GM18517 (cell line): Measurements from ENCODE around the gene HNRNPUL1.
"Not testable (repeated sequence)": the region's sequence is repeated elsewhere in the genome, so short reads cannot be mapped to it uniquely, and the experiment has no call there.

Experiments used
- ATAC-seq: cut with Tn5 transposase; IDR thresholded peaks from one replicate; pipeline ENCODE4 v1.9.1; 2021; ENCODE audit warnings: mild to moderate bottlenecking, moderate library complexity; ENCODE audit not compliant: unreplicated experiment

The HNRNPUL1 gene

DNA sequence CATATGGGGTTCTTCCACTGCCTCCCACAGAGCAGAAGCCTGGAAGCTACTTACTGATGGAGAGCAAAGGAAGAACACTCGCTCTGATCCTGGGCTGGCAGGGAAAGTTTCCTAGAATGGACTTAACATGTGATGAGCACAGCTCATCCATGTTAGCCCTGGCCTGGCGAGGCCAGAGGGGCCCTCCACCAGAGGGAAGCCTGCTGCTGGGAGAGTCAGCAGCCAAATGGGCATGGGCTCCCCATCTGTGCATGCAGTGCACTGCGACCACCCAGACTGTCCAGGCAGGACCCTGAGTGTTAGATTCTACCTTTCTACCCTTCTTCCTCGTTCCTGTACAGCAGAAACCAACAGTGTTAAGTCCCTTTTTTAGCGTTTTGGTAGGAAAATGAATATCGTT, 8.9 kb downstream of the HNRNPUL1 start:
- no peak for ATAC-seq

DNA sequence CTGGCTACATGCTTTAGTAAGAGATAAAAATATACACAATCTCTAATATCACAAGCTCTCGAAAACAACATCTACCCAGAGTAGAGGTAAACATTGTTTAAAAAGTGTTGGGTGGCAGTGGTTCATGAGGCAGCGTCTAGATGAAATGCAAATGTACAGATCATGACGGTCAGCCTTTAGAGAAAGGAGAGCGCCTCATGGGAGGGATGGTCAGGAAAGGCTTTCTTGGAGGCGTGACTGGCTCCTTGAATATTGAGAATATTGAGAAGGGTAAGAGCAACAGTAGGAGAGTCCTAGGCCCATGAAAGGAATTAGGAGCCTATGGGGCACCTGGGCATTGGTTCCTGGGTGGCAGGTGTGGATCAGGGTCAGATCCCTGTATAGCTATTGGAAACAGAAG, 10.6 kb downstream of the HNRNPUL1 start:
- ATAC-seq, result no peak

DNA sequence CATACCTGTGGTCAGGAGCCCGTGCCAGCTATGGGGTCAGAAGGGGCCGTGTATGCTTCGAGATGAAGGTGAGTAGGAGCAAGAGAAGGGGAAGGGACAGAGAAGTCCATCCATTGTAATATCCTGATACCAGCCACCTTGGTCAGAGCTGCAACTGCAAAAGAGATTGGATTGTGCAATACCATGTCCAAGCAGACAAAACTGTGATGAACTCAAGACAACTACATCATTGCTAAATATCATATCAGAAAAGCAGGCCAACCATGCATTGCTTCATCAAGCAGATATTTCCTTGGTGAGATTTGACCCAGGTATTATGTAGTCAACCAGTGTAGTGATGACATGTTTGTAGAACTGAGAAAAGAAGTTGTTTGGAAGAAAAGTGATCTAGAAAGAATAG, 12.1 kb downstream of the HNRNPUL1 start:
- no peak for ATAC-seq

DNA sequence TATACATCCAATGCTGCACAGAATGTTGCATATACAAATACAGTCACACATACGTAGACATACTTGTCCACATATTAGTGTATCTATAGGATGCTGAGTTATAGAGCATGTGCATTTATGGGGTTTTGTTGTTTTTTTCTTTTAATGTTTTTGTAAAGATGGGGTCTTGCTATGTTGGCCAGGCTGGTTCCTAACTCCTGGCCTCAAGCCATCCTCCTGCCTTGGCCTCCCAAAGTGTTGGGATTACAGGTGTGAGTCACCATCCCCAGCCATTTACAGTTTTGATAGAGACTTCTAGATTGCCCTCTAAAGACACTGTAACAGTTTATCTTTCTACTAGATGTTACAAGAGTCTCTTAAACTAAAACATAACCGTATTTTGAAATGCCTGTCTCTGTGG, 14.3 kb downstream of the HNRNPUL1 start:
- no peak for ATAC-seq

DNA sequence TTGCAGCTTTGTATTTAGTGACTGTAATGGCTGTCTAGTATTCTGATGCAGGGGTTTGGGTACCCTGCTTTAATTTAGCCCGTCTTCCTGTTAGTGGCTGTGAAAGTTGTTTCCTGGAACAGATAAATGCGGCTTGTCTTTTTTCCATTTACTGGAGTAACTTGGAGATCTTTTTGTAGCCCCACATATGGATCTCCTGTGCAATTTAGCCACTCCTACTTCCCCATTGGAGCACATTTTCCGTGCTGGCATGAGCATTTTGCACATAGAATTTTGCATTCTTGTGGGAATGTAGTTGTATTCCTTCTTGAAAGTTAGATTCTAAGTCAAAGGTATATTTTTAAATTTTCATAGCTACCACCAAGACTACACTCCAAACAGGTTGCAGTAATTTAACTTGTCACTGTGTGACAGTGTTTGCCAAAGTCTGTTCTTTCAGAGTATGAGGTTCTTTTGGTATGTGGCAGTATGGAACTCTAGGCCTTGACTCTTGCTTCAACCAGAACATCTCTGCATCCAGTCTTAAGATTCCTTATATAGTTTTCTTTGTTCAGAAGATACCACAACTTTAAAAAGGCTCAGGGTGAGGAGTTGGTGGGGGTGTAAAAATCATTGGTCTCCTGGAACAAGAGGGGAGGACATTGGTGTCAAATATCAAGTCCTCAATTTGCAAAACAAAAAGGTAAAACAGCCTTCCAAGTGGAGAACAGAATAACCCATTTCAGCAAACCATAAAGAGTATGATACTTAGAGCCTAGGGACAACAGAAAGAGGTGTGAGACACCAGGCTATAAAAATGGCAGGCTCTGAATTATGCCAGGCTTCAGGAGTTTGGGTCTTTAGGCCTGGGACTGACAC, 24.7 kb downstream of the HNRNPUL1 start:
- ATAC-seq, result no peak

DNA sequence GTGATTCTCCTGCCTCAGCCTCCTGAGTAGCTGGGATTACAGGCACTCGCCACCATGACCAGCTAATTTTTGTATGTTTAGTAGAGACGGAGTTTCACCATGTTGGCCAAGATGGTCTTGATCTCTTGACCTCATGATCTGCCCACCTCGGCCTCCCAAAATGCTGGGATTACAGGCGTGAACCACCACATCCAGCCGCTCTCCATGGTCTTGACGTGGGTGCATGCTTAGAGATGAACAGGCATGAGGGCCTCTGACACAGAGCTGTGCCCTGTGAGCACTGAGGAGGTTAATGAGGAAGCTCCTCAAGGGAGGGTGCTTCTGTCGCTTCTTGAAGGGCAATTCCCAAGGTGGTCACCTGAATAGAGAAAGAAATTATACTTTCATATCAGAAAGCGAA, 25.6 kb downstream of the HNRNPUL1 start:
- not testable (repeated sequence) for ATAC-seq

DNA sequence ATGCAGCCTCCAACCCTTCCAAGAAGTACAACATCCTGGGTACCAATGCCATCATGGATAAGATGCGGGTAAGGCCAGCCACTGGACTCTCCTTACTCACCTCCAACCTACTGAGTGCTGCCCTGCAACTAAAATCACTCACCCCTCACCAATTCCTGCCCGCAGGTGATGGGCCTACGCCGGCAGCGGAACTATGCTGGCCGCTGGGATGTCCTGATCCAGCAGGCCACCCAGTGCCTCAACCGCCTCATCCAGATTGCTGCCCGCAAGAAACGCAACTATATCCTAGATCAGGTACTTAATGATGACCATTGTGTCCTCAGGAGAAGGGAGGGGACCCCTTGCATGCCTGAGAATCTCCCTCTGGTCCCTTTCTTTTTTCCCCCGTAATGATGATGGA, 30.2 kb downstream of the HNRNPUL1 start:
- no peak for ATAC-seq

DNA sequence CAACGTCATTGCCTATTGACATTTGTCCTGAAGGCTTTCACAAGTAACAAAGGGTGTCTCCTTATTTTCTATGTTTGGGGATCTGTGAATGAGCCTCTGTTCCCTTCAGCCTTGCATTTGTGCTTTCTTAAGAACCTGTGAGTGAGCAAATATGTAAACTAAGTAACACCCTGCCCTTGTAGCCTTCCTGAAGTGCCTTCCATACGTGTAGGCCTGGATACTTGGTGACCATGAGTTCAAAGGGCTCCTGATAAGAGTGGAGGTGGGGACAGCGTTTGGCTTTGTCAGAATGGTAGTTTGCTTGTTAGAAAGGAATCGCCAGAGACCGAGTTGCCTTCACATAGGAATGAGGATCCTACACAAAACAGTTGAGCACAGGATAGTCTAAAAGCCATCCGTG, 31.3 kb downstream of the HNRNPUL1 start:
- no peak for ATAC-seq

DNA sequence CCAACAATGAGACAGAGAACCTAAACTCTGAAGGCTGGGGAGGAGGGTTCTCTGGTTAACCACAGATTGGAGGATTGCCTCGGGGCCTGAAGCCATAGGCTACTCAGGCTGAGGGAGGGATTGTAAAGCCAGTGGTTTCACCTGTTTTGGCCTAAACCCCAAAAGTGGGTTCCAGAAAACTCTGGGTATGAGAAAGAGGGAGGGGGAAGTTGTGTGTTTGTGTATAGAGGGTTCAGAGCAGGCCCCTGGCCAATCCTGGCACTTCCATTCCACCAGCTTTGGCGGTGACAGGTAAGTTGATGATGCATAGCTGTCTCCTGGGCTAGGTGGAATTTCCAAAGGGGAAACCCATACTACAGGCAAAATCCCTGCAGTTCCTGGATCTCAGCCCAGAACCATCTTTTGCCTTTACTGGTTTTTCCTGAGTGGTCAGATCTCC, 32.3 kb downstream of the HNRNPUL1 start:
- ATAC-seq, result no peak

DNA sequence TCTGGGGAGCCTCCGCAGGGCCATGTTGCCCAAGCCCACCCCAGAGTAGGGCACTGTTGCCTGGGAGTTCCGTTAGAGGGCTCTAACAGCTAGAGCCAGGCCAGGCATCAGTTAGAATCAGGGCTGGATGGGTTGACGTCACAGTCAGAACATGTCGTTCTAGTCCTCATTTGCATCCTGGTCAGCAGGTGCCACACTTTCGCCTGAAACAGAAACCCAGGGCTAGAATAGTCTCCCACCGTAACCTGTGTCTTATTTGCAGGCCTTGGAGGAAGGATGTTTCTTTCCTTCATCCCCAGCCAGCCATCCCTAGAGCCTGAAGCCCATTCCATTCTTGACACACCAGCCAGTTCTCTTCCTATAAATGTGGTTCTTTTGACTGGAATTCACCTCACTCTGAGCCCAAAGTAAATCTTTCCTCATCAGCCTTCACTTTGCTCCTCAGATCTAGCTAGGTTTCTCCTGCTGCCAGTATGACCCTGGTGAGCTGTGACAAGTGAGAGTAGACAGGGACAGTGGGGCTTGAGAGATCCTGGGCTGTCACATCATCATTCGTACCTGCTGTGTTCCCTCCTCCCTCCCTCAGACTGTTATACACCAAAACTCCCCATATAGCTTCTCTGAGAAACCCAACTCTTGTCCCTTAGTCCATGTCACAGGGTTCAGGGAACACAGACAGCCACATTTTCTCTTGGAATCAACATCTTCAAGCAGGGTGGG, 33.6 kb downstream of the HNRNPUL1 start:
- peak; percentile 61 for ATAC-seq

DNA sequence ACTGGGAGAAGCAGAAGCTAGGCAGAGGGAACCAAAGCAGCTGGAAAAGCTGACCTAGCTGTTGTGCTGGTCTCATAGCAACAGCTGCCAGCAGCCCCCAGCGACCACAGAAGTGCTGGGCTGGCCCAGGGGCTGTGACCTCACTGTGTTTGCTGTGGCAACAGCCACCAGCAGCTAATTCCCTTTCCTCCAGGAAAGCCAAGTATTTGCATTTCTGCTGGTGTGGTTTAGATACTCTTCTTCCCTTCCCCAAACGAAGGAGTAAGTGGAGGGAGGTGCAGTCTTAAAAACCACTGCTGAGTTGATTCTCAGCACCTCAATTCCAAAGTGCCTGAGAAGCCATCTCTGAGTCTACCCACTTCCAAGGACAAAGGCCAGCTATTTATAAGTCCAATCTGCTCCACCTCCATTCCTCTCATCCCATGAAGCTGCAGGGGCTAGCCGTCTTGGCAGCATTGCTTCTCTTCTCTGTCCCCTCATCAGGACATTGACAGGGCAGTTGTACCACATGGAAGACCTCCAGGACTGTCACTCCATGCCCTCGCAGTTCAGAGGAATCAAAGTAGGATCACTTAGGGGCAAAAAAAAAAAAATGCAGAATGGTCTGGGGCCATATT, 34.3 kb downstream of the HNRNPUL1 start:
- ATAC-seq, result peak; percentile 3

DNA sequence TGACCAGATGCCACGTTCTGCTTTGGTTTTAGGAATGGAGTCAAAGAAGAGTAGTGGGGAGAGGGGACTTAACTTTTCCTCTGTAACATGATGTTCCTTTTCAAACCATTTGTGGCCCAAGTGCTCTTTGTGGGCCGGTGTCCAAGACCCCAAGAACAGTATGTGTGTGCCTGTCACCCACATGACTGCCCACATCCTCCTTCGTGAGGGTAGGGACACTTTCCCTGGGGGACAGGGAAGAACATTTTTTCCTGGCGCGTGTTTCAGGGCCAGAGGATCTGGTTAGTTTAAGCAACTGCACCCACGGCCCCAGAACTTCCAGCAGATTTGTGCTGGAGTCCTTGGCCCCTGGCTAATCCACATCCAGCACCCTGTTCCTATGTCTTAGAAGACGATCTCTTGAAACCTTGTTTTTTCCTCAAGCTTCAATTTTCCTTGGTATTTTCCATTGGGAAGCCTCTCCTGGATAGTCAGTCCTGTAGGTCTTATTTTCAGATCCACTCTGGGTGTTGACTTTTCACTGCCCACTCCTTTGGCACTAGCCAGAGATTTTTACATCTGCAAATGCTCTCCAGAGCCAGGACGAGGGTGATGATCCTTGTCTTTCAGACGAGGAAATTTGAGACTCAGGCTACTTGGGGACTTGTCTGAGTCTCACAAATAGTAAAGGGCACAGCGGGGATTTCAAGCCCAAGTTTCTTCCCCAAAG, 35.0 kb downstream of the HNRNPUL1 start:
- ATAC-seq, result no peak

DNA sequence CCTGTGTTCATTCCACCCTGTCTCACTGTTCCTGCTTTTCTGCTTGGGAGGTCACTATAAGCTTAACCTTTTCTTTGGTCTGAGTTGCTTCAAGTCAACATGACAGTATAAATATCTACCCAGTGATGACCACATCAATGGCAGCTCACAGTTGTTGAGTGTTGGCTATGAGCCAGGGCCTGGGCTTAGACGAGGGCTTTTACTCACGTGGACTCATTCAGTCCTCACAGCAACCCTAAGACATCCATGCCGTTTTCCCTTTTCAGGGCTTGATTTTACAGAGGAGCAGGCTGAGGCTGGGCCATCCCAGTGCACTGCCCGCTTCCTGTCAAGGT, 35.5 kb downstream of the HNRNPUL1 start:
- no peak for ATAC-seq

DNA sequence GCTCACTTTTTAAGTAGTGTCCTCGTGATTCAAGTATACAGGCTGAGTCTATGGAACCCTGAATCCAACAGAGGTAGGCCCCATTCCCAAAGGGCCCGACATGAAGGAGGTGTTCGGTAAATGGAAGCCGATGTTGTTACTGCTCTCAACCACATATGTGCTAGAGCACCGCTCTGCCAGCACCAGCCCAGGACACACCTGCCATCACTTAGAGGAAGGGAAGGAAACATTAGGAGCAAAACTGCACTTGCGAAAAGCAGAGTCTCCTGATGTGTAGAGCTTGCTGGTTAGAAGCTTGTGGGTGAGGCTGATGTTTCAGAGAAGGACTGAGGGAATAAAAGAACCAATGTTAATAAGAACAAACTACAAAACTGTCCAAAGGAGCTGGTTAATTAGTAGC, 36.4 kb downstream of the HNRNPUL1 start:
- ATAC-seq, result no peak

DNA sequence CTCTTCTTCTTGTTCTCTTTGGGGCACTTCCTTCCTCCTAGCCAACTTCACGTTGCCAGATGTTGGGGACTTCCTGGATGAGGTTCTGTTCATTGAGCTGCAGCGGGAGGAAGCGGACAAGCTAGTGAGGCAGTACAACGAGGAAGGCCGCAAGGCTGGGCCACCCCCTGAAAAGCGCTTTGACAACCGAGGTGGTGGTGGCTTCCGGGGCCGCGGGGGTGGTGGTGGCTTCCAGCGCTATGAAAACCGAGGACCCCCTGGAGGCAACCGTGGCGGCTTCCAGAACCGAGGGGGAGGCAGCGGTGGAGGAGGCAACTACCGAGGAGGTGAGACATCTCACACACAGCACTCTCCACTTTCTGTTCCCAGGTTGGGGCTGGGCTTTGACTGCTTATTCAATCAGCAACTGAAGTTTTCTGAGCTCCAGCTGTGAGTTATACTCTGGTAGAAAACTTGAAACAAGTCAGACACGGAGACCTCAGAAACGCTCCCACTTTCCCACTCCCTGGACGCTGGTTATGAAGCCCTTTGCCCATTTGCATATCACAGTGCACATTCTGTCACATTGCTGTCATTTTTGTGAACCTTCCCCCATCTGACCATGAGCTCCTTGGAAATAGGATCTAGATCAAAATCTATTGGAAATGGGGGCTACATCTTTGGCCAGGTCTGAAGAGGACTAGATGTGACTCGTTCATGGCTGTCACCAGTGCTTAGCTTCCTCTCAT, 38.6 kb downstream of the HNRNPUL1 start:
- no peak for ATAC-seq

DNA sequence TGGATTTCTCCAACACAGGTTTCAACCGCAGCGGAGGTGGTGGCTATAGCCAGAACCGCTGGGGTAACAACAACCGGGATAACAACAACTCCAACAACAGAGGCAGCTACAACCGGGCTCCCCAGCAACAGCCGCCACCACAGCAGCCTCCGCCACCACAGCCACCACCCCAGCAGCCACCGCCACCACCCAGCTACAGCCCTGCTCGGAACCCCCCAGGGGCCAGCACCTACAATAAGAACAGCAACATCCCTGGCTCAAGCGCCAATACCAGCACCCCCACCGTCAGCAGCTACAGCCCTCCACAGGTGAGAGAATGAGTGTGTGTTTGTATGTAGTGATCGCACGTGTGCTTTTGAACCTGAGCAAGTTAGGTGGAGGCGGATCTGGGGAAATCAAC, 39.8 kb downstream of the HNRNPUL1 start:
- ATAC-seq, result no peak

DNA sequence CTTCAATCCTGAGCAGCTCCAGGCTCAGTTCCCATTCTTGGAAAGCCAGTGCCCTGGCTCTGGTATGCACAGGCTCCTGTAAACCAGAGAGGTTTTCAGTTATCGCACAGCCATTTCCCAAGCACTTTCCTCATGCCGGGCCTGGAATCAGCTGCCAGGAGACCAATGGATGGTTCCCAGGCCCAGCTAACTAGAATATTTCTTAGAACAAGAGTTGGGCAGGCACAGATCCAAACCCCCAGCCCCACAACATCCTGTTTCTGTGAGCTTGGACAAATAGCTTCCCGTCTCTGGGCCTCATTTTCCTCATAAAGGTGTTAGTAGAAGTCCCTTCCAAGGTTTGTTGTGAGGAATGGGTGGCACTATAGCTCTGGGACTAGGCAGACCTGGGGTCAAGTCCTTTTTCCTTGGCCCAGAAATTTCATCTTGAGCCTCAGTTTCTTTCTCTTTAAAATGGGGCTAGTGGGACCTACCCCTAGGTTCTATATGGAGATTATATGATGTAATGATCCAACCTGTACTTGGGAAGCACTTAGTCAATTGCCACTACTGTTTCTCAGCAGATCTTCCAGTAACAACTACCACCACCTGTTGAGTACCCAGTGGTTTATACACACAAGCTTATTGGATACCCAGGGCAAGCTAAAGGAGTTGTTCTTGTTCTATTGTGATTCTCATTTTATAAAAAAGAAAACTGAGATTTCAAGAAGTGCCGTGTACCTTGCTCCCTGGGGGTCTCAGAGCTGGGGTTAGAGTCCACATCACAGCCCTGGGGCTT, 40.7 kb downstream of the HNRNPUL1 start:
- no peak for ATAC-seq

DNA sequence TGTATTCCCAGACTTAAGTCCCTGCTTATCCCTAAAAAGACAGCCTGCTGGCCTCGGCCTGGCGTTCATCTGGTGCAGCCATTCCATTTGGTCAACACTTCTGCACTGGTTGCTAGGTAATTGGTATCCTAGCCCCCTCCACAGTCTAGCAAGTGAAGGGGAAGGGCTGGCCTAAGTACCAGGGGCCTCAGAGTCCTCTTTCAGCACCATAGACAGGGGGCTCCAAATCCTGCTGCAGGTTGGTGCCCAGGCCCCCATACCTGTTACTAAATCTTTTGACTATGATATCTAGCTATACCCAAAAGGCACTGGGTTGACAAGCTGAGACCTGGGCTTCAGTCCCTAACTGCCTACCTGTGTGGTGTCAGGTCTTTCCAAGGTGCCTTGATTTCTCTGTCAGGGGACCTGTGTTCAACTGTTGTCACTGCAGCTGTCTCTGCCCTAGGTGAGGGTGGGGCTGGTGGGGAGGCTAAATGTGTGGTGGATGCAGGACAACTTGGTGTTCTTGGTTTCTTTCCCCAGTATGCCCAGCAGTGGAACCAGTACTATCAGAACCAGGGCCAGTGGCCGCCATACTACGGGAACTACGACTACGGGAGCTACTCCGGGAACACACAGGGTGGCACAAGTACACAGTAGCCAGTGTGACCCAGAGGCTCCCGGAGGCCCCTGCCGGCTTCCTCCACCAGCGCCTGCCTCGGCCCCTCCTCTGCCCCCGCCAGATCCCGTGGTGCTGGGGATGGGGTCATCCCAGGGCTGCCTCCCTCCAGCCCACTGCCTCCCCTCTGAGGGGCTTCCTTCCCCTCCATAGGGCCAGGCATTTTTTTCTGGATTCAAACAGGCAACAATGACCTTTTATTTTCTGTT, 42.0 kb downstream of the HNRNPUL1 start:
- ATAC-seq, result no peak
